Osteocyte (in vitro differentiated cells): ENCODE measurements around the gene NDUFAF3. TPM values are rescaled to one million over a fixed set of nuclear protein-coding genes. Genes with fewer than 3 reads are reported as not detected.

Experiments
- DNase-seq: peaks from one replicate; pipeline ENCODE4 v3.0.0; 2021; ENCODE audit warnings: mixed read lengths; ENCODE audit not compliant: unreplicated experiment; ENCODE audit errors: extremely low spot score
- H3K27ac Mint-ChIP-seq: one replicate; pipeline ENCODE4 v1.8.0; 2021; ENCODE audit warnings: mild to moderate bottlenecking, mixed read lengths; ENCODE audit not compliant: unreplicated experiment
- H3K27me3 Mint-ChIP-seq: one replicate; pipeline ENCODE4 v1.8.0; 2021; ENCODE audit warnings: mixed read lengths; ENCODE audit not compliant: unreplicated experiment
- H3K36me3 Mint-ChIP-seq: one replicate; pipeline ENCODE4 v1.8.0; 2021; ENCODE audit warnings: mixed read lengths; ENCODE audit not compliant: unreplicated experiment
- H3K4me1 Mint-ChIP-seq: one replicate; pipeline ENCODE4 v1.8.0; 2021; ENCODE audit warnings: mixed read lengths; ENCODE audit not compliant: unreplicated experiment
- H3K4me3 Mint-ChIP-seq: one replicate; pipeline ENCODE4 v1.8.0; 2021; ENCODE audit warnings: mild to moderate bottlenecking, moderate library complexity, mixed read lengths; ENCODE audit not compliant: unreplicated experiment
- H3K9me3 Mint-ChIP-seq: one replicate; pipeline ENCODE4 v1.8.0; 2021; ENCODE audit warnings: mixed read lengths; ENCODE audit not compliant: unreplicated experiment
- CTCF ChIP-seq: fragments of 200-600 bp; sonication (generic); IDR thresholded peaks from 2 replicates; pipeline ENCODE4 v1.5.0; 2021; ENCODE audit warnings: antibody characterized with exemption, mild to moderate bottlenecking, moderate library complexity
- total RNA-seq: library from RNA; stranded (reverse); gene quantifications from 2 replicates; pipeline ENCODE4 v1.2.1, GENCODE V29; 2021

NDUFAF3 gene
- total RNA-seq, 1 donor from 2014 or later: 69.1 TPM

GRCh38 chr3:49015765-49016164 lies 6.2 kb upstream of the NDUFAF3 start:
- Mint-ChIP-seq H3K36me3 (peaks cover 18% of the 10 kb centered on the region), H3K27me3 (no peaks in the 10 kb centered on the region), H3K4me3 (peak overlapping the region; percentile 18), H3K9me3 (no peaks in the 10 kb centered on the region), H3K27ac (no peak overlapping the region), H3K4me1 (peaks cover 30% of the 10 kb centered on the region)
- TF ChIP-seq CTCF: no peak
- no peak for DNase-seq

- no peaks in the 10 kb centered on the region for H3K9me3 Mint-ChIP-seq
- TF ChIP-seq CTCF: no peak
- no peak overlapping the region for H3K27ac Mint-ChIP-seq
Measured at GRCh38 chr3:49016414-49017228, 5.3 kb upstream of the NDUFAF3 start.

GRCh38 chr3:49017229-49017970 lies 4.5 kb upstream of the NDUFAF3 start:
- Mint-ChIP-seq H3K4me3 (peak overlapping the region; percentile 90), H3K9me3 (no peaks in the 10 kb centered on the region), H3K4me1 (peaks cover 30% of the 10 kb centered on the region), H3K27me3 (no peaks in the 10 kb centered on the region), H3K36me3 (peaks cover 15% of the 10 kb centered on the region), H3K27ac (peak overlapping the region; percentile 52)
- no peak for DNase-seq
- no peak for TF ChIP-seq CTCF

More at GRCh38 chr3:49016414-49017228, 5.3 kb upstream of the NDUFAF3 start:
- H3K36me3 Mint-ChIP-seq: peaks cover 18% of the 10 kb centered on the region
- peaks cover 30% of the 10 kb centered on the region for H3K4me1 Mint-ChIP-seq
- no peak for DNase-seq
- H3K4me3 Mint-ChIP-seq: no peak overlapping the region
- H3K27me3 Mint-ChIP-seq: no peaks in the 10 kb centered on the region

- H3K9me3 Mint-ChIP-seq: no peaks in the 10 kb centered on the region
- peaks cover 18% of the 10 kb centered on the region for H3K36me3 Mint-ChIP-seq
- no peak for DNase-seq
- peak within 1 kb of the TSS; percentile 88 for H3K27ac Mint-ChIP-seq
- no peak for TF ChIP-seq CTCF
- peaks cover 37% of the 10 kb centered on the region for H3K4me1 Mint-ChIP-seq
- H3K4me3 Mint-ChIP-seq: peak within 1 kb of the TSS; percentile 90
- no peaks in the 10 kb centered on the region for H3K27me3 Mint-ChIP-seq
Measured at GRCh38 chr3:49017971-49018706, 3.8 kb upstream of the NDUFAF3 start, which contains the start of gene DALRD3. Gene DALRD3, minus strand, starts transcription at chr3:49018580. Its CDS starts 16 bp downstream, at chr3:49018564.
